HG02642 (cell line): Measurements from ENCODE around the gene CTAG2.
"Not testable (repeated sequence)": the region's sequence is repeated elsewhere in the genome, so short reads cannot be mapped to it uniquely, and the experiment has no call there.

Experiments
- ATAC-seq: cut with Tn5 transposase; IDR thresholded peaks from one replicate; pipeline ENCODE4 v1.9.1; 2021; ENCODE audit warnings: mild to moderate bottlenecking; ENCODE audit not compliant: unreplicated experiment, poor library complexity

Gene CTAG2

DNA sequence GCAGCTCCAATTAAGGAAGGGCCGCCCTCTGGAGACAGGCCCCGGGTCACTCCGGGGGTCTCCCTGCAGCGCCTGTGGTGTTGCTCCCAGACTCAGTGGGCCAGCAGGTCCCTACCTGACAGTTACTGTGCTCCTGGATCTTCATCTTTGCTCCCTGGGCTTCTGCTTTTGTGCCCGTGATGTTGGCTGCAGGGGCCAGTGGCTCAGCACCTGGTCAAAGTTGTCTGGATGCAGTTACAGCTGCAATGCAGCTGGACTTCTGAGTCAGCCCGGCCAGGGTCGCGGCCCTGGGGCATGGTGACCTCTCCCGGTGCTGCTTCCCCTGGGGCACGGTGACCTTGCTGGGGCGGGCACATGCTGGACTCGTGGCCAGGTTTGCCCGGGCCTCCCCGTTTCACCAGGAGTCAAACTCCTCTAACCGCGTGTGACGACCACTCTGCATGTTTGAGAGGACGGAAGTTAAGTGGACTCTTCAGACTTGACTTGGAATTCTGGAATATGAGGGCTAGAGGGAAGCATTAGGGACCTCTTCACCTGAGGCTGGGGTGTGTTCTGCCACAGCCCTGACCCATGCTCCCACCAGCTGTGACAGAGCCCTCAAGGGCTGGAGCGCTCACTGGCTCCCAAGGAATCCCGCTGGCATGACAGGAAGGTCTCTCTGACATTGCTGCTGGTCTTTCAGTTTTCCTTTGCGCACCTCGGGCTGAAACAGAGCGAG lies 3.7 kb downstream of the CTAG2 start:
- ATAC-seq: no peak

GRCh38 chrX:154648931-154649330 lies 4.4 kb downstream of the CTAG2 start:
- ATAC-seq: no peak

DNA sequence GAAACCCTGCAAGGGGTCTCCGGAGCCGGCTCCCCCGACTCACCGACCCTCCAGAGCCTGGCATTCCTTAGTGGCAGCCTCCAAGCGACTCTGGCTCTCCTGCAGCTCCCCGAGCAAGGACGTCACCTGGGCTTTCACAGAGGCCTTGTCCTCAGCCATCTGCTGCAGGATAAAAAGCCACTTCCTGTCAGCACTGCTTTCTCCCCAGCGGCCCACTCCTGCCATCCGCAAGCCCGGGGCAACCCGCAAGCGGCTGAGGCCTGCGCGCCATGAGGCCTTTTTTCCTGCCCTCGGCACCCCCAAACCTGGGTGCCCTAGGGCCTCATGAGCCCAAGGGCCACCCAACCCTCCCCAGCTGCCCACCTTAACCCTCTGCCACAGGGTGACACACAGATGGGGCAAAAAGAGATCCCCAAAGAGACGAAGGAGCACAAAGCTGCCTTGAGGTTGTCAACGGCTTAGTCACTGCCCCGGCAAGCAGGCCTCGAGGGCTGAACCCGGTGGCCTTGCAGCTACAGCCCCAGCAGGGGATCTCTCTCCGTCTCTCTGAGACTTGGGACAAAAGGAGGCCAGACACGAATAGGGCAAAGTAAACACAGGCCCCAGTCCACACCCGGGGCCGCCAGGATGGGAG lies 7.5 kb downstream of the CTAG2 start:
- not testable (repeated sequence) for ATAC-seq

DNA sequence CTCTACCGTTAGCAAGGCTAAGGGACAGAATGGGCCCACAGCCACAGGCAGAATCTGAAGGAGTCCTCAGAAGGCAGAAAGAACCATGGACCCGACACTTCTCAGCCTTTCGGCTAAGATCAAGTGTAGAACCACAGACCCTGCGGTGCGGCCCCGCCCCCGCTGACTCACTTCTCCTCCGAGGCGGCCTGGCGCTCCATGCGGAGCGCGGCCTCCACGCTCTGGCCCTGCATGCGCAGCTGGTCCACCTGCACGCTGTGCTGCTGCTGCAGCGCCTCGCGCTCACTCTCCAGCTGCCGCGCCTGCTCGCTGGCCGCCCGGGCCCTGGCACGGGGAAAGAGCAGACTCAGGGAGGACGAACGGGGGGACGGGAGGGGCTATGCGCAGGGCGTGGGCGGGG lies 9.7 kb downstream of the CTAG2 start:
- not testable (repeated sequence) for ATAC-seq

GRCh38 chrX:154641740-154642139 lies 11.6 kb downstream of the CTAG2 start:
- not testable (repeated sequence) for ATAC-seq

- not testable (repeated sequence) for ATAC-seq
Observed at GRCh38 chrX:154633661-154634060, 19.7 kb downstream of the CTAG2 start.

DNA sequence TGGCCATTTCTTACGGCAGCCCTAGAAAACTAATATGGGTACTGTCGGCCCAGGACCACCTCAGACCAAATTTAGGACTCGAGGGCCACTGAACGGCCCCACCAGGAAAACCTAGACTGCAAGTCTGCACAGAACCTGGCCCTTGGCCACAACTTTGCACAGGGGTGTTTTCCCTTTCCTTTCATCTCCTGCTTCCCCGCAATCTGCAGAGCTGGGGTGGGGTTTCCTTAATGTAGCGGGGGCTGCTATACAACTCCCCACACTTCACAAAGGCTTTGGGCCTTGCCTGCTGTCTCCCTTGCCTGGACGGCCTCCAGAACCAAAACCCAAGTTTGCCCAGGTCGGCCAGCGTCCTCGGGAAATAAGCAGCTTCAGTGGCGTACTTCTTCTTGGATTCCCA lies 22.4 kb downstream of the CTAG2 start:
- ATAC-seq: not testable (repeated sequence)

DNA sequence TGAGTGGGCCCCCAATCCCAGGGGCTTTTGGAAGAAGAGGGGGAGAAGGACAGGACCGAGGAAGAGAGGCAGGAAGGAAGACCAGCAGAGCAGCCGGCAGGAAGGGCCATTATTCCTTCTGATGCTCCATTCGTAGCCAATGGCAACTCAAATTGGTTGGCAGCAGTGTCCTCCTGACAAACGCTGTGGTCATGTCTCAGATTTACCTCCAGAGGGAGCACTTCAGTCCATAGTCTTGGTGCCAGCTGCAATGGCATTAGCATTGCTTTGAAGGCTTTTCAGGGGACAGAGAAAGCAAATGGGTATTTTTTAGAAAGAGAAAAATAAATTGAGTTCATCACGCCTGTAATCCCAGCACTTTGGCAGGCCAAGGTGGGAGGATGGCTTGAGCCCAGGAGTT lies 24.4 kb downstream of the CTAG2 start:
- not testable (repeated sequence) for ATAC-seq

DNA sequence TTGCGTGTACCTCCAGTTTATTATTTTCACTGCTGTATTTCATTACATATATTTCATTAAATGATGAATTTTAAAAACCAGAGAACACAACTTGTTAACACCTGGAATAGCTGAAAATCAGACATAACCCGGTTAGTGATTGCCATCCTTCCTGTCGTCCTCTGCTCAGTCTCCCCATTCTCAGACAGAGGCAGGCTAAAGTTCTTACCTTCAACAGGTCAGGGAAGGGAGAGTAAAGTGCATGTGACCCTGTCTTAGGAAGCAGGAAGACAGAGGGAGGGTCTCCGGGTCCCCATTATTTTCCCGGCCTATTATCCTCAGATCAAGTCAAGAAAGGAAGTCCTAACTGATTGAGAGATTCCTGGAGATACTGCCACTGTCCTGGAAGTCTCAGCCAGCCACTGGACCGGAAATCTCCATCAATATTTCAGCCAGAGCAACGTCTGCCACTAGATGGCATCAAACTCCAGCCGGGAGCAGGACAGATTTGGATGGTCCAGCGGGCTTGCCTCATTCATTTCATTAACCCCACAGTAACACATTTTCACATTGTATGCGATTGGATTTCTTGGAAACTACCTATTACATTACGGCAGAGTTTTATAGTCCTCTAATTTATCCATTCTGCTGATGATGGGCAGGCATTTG lies 32.5 kb downstream of the CTAG2 start:
- ATAC-seq: not testable (repeated sequence)

DNA sequence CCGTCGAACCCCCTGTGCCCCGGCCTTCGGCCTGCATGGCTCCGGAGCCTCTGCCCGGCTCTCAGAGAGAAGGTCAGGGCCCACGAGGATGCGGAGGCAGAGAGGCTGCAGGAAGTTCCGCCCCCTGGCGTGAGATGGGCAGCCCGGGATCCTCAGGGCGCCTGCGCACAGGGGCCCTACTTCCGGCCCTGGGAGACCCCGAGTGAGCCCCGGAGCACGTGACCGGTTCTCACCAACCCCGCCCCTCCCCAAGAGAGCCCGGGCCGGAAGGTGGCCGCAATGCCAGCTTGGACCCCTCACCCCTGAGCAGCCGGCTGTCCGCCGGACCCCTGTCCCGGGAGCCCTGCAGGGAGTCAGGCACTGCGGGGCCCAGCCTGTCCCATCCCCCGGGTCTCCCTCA lies 34.2 kb downstream of the CTAG2 start, which contains the start of gene CTAG1B:
Gene CTAG1B, minus strand, starts transcription at position 101 of the 400 bp plus-strand sequence. Its CDS starts 64 bp downstream, at position 37.
- ATAC-seq: not testable (repeated sequence)

GRCh38 chrX:154613586-154613985 lies 39.8 kb downstream of the CTAG2 start:
- ATAC-seq: not testable (repeated sequence)

GRCh38 chrX:154611146-154611545 lies 42.2 kb downstream of the CTAG2 start:
- not testable (repeated sequence) for ATAC-seq

DNA sequence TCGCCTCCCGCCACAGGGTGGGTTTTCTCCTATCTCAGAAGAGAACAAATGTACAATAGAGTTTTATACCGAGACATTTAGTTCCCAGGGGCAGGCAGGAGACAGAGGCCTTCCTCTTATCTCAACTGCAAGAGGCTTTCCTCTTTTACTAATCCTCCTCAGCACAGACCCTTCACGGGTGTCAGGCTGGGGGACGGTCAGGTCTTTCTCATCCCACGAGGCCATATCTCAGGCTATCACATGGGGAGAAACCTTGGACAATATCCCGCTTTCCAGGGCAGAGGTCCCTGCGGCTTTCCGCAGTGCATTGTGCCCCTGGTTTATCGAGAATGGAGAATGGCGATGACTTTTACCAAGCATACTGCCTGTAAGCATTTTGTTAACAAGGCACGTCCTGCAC lies 44.6 kb downstream of the CTAG2 start:
- not testable (repeated sequence) for ATAC-seq

DNA sequence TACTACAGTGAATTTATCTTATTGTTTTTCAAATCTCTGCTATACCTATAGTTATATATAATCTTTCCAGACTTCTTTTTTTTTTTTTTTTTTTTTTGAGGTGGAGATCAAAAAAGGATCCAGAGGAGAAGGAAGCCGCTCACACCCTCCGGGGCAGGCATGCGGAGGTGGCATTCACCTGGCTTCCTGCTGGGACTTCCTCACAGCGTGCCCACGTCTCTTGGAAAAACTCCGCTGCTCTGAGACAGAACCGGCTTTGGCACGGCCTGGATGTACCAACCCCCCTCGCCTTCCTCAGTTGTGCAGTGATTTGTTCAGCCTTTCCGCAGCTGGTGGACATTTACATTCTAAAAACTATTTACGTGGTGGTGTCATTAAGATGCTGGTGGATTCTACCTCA lies 45.4 kb downstream of the CTAG2 start:
- ATAC-seq: not testable (repeated sequence)

DNA sequence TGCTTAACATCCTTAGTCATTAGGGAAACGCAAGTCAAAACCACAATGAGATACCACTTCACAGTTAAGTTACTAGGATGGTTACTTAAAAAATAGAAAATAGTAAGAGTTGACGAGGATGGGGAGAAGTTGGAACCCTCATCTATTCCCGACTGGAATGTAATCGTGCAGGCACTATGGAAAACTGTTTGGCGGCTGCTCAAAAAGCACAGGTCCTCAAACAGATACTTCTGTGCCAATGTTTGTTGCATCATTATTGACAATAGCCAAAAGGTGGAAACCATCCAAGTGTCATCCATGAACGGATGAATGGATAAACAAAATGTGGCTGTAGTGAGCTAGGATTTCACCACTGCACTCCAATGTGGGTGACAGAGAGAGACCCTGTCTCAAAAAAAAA lies 46.0 kb downstream of the CTAG2 start:
- no peak for ATAC-seq

- ATAC-seq: no peak
Observed at GRCh38 chrX:154605566-154605965, 47.8 kb downstream of the CTAG2 start.

DNA sequence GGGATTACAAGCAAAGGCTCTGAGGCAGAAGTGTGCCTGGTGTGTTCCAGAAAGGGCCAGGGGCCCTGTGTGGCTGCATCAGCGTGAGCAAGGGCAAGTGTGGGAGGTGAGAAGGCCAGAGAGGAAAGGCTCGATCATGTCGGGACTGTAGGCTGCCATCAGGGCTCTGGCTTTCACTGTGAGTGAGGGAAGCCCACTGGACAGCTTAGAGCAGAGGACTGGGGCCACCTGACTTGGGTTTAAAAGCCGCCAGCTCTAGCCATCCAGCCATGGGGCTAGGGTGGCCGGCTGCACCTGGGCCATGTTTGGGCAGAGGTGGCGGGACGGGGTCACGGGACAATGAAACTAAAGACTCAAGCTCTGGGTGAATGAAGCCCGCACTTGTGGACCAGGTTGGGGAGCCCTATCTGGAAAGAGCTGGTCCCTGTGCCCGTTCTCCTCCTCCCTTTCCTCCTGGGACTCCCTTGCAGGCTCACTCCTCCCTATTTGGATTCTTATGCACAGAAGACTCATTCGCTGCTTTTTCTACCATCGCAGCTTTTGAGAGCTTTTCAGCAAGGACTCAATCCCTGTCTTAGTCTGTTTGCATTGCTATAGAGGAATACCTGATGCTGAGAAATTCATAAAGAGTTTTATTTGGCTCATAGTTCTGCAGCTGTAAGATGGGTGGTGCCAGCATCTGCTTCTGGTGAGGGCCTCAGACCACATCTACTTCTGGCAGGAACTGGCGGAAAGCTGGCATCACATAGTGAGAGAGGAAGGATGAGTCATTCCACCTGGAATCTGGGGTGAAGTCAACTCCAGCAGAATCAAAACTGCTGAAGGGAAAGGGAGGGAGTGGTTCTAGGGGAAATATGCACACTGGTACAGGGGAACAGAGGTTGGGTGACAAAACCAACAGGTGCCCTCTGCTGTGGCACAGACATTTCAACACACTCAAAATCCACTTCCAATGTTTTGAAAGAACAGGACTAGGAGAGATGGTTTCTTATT lies 49.6 kb downstream of the CTAG2 start:
- ATAC-seq: no peak

- ATAC-seq: no peak
Observed at GRCh38 chrX:154602766-154603437, 50.5 kb downstream of the CTAG2 start.

DNA sequence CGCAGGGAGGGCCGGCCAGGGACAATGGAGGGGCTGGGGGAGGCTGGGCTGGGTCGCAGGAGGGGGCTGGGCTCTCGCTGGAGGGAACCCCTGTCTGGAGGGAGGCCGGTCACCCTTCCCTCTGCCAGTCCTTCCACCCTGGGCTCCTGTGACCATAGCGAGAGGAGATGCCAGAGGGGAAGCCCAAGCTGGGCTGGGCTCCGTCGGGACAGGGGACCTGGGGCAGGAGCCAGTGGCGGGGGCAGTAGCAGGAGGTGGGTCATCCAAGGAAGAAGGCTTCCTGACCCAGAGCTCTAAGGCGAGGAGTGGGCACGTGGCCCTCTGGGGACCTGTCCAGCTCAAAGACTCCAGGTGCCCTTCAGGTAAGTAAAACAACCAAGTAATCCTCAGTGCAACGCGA lies 51.2 kb downstream of the CTAG2 start:
- no peak for ATAC-seq
